Thoracic aorta endothelial cell (primary cell): ENCODE data around the gene SLC32A1. TPM values are rescaled to one million over a fixed set of nuclear protein-coding genes. Genes with fewer than 3 reads are reported as not detected.

ENCODE experiments used
- small RNA-seq: library from RNA; depleted of rRNA; stranded (forward); fragments of <200 nt; gene quantifications from one replicate; pipeline ENCODE3, GENCODE V24; 2012
- total RNA-seq: library from RNA; depleted of rRNA; stranded (reverse); fragments of >200 nt; gene quantifications from 2 replicates; pipeline ENCODE4 v1.2.3, GENCODE V29; 2012

Gene SLC32A1
- not detected in 2 replicates for total RNA-seq

DNA sequence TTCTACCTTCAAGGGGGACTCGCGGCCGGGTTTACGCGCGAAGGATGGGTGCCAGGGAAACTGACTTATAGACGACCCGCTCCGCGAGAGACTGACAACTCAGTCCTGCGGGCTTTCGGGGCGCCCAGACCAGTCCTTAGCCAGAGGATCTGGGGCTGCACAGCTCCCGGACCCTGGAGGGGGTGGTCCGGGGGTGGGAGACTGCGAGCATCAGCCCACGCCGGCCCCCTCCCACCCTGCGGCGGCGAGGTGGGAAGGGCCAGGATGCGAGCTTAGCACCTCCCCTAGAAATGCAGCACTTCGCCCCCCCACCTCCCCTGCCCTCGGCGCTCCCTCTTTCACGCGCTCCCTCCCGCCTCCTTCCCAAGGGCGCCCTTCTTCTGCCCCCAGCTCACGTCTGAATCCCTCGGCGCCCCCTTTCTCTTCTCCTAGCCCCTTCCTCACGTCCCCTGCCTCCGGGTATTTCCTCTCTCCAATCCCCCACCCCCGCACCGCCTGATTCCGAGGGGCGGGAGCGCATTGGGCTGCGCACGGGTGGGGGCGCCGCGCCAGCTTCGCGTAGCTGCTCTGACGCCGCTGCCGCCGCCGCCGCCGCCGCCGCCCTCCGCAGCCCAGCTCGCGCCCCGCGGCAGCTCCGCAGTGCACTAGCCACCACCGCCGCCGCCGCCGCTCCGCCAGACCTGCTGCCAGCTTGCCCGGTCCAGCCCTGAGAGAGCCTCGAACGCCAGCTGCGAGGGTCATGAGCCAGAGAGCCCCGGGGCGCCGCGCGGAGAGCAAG, at the start of gene SLC32A1:
TSS of gene SLC32A1 (plus strand) at position 639 of the 778 bp plus-strand sequence. CDS start 239 bp downstream, outside the sequence.

GRCh38 chr20:38748097-38748860, 24.0 kb downstream of the SLC32A1 start, which contains the start of gene ACTR5:
Gene ACTR5 (plus strand): TSS chr20:38748460. CDS start chr20:38748479, 19 bp downstream.

Small RNA genes within 50 kb of the gene (small RNA-seq; reads per million reads assigned to genes)
- gene RF00017 = not detected

Other genes starting within 250 kb of the SLC32A1 start
- gene ADIG, start 143.3 kb upstream of the SLC32A1 start, total RNA-seq = not detected in 2 replicates
- 0.07 and 0.13 TPM in 2 replicates for gene ARHGAP40, start 122.7 kb upstream of the SLC32A1 start, total RNA-seq
- 10.0 and 11.4 TPM in 2 replicates for gene ACTR5, start 24.0 kb downstream of the SLC32A1 start, total RNA-seq
- 78.5 and 93.3 TPM in 2 replicates for gene PPP1R16B, start 81.2 kb downstream of the SLC32A1 start, total RNA-seq
- gene FAM83D, start 201.9 kb downstream of the SLC32A1 start, total RNA-seq = 33.8 and 63.0 TPM in 2 replicates
- 13.5 and 14.4 TPM in 2 replicates for gene DHX35, start 237.9 kb downstream of the SLC32A1 start, total RNA-seq